ENCODE data around the gene UBA5.

The UBA5 gene

DNA sequence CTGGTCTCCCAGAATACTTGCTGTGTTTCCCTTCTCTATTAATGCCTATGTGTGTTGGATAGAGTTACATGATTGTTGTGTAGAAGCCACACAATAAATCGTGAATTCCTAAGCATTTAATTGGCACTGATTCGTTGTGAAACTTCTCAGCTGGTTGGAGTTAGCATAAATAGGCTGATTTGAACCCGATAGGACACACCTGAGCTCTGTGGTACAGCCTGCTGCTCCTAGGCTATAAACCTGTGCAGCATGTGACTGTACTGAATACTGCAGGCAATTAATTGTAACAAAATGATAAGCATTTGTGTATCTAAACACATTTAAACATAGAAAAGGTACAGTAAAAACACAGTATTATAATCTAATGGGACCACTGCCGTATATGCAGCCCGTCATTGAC is 5.4 kb upstream of the UBA5 start:
- no peak for DNase-seq

DNA sequence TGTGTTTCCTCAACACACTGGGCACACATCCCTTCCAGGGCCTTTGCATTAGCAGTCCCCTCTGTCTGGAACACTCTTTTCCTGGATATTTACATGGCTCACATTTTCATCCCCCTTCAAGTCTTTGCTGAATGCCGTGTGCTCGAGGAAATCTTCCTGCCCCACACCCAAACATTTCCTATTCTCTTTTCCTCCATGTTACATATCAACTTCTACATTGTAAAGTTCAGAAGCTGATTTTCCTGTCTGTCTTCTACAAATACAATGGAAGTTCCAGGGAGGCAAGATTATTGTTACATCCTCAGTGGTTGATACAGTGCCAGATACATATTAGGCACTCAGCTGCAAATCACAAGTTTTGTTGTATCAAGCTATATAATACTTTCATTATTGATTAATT is 4.7 kb upstream of the UBA5 start:
- DNase-seq, result no peak

DNA sequence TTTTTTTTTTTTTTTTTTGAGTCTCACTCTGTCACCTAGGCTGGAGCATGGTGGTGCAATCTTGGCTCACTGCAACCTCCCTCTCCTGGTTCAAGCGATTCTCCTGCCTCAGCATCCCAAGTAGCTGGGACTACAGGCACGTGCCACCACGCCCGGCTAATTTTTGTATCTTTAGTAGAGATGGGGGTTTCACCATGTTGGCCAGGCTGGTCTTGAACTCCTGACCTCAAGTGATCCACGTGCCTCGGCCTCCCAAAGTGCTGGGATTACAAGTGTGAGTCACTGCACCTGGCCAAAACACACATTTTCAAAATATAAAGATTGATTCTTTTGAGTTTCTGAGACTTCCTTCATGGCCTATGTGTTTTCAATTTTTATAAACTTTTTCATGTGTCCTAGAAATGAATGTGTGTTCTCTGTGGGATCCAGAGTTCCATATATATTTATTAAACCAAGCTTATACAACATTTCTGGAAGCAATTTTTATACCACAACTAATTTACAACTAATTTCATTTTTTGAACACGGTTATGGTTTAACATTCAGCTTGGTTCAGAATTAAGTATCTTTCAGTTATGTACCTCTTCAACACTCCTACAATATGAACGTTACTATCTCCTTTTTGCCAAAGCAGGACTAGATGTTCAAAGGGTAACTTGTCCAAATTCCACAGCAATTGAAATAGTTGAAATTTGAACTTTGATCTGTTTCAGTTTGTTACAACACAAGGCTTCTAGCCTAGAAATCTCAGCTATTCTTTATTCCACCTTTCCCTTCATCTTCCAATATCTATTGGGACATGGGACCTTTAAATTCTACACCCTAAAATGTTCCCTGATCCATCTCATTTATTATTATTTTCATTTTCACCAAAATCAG is 2.0 kb upstream of the UBA5 start:
- DNase-seq, result no peak

DNA sequence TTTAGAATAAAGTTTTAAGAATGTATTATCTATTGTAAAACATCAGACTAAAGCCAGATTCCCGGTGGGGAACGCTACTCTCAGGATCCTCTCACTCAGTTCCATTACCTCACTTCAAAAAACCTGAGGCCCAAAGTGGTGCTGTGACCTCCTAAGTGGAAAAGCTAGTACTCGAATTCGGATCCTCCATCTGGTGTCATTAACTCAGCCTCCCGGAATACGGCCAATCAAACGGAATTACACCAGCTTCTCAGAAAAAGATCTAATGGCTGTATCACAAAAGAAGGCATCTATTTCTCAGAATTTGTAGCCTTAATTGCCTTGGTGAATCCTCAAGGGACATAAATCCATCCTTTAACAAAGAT is 1.1 kb upstream of the UBA5 start:
- peak in 2 of 4 experiments; percentile 7 to 8 for DNase-seq

DNA sequence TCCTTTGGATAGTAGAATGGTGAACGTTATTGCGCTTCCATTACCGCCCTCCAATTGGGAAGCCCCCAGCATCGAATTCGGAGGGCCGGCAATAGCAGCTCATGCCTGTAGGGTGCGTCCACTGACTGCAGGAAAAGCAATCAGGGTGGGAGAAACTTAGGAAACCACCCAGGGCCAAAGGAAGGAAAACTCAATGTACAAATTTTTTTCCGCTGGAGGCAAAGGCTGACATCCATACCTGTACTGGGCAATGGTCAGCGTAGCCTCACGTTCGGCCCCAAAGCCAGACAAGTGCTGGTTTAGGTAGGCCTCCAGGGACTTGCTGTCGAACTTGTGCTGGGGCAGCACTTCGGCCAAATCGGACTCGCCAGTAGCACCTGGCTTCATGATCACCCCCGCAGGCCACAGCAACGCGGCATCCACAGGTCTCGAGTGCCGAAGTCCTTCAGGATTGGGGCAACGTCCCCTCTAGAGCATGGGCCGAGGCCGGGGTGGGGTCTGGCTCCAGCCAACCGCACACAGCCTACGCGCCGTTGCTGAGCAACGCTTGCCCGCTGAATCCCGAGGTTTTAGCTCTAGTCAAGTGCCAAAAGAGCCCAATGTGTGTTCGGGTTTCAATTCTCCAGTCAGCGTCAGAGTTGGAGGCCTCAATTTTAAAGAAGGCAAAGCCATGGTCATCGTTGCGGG is 621 bp upstream of the UBA5 start, which contains the start of gene ACAD11:
Gene ACAD11 (minus strand): TSS at position 445 of the 687 bp plus-strand sequence. CDS start 58 bp downstream, at position 387.
- DNase-seq, result peak; percentile 62 to 77 (median 72)

DNA sequence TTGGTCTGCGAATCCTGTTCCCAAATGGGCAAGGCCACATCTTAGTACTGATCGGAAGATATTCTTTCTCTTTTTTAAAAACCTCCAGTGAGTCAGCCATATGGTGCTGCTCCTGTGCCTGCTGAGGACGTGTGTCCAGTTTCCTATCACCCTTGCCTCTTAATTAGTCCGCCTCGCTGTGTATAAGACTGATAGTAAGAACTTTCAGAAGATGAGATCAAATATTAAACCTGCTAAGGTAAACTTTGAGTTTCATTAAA is 612 bp downstream of the UBA5 start:
- DNase-seq, result no peak

DNA sequence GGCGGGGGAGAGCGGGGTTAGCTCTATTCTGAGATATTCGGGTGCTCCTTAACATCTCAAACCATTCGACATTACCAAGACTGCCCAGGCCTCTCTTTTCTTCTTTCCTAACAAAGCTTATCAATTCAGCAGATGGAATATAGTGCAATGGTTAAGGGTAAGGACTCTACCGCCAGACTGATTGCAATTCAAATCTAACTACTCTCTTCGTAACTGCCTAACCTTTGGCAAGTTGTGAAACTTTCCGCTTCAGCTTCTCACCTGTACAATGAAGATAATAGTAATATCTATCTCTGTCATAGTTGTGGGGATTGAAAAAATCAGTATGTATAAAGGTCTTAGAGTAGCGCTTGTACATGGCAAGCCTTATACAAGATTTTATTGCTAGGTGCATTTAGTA is 972 bp downstream of the UBA5 start:
- DNase-seq, result no peak

DNA sequence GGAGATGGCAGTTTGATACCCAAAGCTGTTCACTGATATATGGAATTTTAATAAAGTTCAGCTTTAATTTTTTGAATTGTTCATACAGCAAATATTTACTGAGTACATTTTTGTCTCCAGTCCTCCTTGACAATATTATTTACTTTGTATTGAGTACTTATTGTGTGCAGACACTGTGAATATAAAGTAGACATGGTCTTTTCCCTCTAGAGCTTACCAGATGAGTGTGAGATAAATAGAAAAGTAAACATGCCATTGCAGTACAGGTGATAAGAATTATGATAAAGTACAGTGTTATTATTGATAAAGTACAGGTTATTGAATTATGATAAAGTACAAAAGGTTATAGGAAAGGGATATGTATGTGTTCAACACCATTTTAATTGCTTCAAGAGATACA is 2.1 kb downstream of the UBA5 start:
- no peak for DNase-seq

DNA sequence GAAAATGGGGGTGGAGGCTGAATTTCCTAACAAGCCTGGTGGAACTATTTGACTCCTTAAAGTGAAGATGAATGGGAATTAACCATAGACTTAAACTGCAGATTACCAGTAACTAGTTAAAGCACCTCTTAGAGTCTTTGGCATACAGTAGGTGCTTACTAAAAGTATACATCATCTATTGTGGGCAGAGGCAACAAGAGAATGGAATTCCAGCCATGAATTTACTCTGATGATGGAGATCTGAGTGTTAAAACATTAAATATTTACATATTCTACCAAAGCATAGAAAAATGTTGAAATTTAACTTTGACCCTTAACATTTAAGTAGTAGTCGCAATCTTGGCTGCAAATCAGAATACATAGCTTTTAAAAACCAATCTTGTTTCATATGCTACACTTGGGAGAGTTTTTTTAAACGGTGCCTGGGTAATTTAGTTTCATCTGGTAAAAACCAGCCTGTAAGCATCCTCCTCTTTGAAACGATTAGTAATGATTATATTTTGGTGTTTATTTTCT is 5.2 kb downstream of the UBA5 start:
- no peak for DNase-seq

DNA sequence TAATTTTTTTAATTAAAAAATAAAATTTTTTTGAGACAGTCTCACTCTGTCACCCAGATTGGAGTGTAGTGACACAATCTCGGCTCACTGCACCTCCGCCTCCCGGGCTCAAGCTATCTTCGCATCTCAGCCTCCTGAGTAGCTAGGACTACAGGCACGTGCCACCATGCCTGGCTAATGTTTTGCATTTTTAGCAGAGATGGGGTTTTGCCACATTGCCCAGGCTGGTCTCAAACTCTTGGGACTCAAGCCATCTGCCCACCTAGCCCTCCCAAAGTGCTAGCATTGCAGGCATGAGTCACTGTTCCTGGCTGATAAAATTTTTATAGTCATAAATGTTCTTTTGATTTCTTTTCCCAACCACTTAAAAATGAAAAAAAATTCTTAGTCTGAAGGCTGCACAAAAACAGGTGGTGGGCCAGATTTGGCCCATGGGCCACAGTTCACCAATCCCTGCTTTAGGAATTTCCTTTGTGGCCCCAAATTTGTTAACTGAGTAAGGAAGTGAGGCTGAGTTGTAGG is 9.2 kb downstream of the UBA5 start:
- no peak for DNase-seq

DNA sequence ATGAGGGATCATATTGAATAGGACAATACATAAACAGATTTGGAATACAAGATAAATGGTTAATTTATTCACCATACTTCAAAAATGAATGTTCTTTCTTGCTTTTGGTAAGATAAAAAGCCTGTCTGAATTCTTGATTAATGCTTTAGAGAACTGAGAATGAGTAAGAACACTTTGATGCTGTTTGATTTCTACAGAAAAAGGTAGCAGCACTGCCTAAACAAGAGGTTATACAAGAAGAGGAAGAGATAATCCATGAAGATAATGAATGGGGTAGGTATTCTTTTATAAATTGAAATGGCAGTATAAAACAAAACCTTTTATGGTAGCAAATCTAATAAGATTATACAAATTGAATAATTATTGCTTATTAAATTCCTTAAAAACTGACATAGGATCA is 15.3 kb downstream of the UBA5 start:
- no peak for DNase-seq

DNA sequence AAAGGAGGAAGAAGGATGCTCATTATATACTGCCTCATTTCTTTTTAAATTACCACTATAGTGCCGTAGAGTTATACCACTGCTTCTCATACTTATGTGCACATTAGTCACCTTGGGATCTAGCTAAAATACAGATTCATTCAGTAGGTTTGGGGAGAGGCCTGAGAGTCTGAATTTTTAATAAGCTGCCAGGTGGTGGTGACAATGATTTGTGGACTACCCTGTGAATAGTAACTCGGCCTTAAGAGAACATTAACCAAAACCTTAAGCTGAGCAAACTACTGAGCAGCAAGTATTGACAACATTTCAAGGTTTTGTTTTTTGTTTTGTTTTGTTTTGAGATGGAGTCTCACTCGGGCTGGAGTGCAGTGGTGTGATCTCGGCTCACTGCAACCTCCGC is 19.8 kb downstream of the UBA5 start:
- DNase-seq, result no peak

DNA sequence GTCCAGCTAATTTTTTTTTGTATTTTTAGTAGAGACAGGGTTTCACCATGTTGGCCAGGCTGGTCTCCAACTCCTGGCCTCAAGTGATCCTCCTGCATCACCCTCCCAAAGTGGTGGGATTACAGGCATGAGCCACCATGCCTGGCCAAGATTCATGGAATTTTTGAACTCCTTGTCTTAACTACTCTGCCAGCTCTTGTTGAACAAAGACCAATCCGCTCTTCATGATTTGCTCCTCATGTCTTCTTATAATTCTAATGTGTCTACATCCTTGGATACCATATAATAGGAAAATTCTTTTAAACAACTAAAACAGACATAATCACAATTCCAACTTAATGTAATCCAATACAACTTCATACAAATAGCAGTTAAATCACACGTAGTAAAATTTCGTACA is 21.3 kb downstream of the UBA5 start:
- DNase-seq, result no peak

DNA sequence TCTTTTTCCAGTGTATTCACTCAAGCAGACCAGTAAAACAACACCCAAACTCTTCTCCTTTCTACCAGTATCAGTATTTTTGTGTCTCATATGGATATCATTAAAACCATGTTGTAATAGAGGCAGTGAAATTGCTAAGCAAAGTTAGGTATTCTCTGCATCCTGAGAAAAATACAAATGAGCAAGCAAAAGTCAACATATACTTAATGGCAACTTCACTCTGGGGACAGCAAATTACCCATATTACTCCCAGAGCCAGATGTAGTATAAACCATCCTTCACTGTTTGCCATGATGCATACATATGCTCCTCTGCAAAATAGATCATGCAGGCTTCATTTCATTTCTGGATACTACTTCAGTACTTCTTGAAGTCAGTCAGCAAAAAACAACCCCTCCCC is 22.1 kb downstream of the UBA5 start:
- DNase-seq, result no peak

DNA sequence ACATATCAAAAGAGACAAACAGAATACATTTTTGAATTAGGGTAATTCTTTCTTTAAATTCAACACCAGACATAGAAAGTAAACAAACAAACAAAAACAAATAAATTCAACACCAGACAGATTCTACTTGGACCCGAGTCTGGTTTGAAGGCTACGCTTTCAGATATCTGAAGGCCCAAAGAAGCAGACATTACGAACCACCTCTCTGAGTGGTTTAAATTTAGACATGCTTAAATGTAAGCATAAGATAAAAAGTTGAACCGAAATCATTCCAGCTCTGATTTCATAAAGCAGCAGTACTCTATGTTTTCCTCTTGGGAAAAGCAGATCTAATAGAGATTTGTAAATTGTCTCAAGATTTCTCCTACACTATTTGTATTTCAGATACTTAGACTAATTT is 29.9 kb downstream of the UBA5 start:
- DNase-seq, result no peak

DNA sequence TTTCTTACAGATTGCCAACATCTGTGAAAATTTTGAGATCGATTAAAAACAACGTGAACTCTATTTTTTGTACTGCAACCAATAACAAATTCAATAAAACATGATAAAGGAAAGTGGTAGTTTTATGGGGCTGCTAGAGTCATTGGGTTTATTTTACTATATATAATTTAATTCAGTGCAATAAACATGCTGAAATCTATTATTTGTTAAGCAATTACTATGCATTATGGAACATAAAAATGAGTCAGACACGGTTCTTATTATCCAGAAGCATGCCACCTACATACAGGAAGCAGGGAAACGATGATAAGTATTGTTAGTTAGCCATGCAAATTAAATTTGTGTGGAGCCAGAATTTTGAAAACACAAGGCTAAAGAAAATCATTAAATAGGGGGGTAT is 34.9 kb downstream of the UBA5 start:
- no peak for DNase-seq

DNA sequence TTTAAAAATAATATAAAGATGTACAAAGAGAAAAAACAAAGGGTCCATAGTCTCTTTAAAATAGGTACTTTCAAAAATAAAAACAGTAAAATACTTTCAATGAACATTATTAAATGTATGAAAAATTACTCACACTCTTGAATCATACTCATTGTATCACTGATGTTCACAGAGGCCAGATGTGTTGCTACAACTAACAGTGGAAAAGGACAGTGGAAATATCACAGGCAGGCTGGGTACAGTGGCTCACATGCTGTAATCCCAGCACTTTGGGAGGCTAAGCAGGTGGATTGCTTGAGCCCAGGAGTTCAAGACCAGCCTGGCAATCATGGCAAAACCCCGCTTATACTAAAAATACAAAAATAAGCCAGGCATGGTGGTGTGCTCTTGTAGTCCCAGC is 35.3 kb downstream of the UBA5 start:
- no peak for DNase-seq

DNA sequence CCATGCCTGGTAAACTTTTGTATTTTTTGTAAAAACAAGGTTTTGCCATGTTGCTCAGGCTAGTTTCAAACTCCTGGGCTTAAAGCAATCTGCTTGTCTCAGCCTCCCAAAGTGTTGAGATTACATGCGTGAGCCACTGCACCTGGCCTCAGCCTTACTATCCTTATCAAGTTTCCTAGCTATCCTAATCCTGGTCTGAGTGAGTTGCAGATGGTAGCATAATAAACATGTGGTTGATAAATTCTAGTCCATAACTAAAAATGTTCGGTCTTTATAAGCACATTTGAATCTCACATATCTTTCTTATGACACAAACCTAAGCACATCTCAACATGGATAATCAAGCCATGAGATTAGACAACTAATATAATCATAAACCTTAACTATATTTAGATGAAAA is 43.6 kb downstream of the UBA5 start:
- no peak for DNase-seq

DNA sequence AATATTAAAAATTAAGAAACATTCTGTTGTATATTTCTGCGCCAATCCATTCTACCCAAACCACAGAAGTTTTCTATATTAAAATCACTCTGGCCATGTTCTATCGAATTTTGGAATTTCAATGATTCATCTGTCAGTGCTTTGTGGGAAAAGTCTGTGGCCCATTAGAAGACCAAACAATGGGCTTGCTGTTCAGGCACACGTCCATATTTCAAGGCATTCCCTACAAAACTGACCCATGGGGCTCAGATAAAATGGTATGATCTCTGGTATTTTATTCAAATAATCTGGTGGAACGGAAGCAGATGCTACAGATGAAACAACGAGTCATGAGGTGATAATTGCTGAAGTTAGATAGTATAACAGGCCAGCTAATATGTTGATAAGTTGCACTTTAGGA is 49.6 kb downstream of the UBA5 start:
- no peak for DNase-seq

DNA sequence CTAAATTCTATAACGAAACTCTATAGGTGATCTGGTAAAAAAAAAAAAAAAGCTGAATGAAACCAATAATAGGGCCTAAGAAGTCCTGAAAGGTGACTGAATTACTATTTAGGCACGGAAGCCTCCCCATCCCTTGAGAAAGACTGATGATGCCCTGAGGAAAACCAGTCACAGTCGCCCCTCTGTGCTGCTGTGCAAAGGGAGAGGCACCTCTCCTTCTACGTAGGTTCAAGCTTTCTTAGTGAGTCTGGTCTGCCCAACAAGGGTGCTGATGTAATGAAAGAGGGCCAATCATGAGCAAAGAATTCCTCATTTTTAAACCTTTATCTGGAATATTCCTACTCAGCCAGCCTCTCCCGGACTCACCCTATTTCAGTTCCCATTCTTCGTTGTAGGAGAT is 50.2 kb downstream of the UBA5 start:
- no peak for DNase-seq

DNA sequence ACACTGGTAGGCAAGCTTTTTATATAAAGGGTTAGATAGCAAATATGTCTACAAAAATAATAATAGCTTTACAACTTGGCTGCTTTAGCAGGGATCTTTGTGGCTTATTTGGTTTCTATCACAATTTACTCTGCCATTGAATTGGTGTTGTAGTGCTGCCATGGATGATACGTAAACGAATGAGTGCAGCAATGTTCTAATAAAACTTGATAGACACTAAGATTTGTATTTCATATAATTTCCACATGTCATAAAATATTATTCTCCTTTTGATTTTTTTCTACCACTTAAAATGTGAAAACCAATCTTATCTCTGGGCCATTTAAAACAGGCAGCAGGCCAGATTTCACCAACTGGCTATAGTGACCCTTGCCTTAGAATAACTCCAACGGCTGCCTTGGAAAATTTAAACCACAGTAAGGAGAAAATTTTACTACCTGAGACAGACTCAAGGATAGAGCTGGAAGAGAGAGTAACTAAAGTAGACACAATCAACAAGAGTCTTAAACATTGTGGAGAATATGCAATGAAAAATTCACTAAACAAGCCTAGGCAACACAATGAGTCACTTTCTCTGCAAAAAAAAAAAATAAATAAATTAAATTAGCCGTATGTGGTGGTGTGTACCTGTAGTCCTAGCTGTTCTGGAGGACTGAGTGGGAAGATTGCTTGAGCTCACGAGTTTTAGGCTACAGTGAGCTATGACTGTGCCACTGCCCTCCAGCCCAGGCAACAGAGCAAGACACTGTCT is 54.0 kb downstream of the UBA5 start:
- DNase-seq, result no peak

DNA sequence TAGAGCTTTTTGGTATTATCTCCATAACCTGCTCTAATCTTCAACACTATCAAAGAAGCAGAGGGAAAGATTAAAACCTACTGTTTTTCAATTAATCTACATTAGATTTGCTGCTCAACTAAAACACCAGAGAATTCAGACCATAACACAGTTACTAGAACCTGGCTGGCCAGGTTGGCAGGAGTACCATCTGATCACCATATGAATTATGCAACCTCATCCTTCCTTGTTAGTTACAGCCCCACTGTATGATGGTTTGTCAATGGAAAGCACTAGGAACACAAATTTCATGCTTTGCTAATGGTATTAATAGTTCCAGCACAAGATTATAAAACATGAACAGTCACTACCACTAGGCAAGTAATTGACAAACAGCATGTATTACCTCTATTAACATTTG is 56.2 kb downstream of the UBA5 start:
- DNase-seq, result no peak

DNA sequence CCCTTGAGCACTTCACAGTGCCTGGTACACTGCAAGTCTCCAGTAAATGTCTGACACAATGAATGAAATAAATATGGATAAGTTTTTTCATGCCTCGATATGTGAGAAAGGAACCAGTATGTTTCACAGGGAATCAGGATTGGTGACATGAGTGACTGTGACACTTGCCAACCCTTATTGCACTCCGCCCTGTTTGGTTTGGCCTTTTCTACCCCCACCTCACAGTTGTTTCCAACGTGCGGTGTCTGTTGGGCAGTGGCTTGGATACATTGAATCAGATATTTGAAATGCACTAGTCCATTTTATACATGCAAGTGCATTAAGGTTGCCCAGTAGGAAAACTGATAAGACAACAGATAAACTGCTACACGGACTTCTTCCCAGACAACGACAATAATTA is 60.1 kb downstream of the UBA5 start:
- no peak for DNase-seq
